SK-MEL-5 (cell line): ENCODE measurements around the gene NRAS. TPM values are rescaled to one million over a fixed set of nuclear protein-coding genes. Genes with fewer than 3 reads are reported as not detected.

Source experiments
- DNase-seq: peaks from one replicate; pipeline ENCODE4 v3.0.0-alpha.2; 2016; ENCODE audit warnings: low read depth, low spot score
- in situ Hi-C: cut with HindIII; loops from 2 replicates; pipeline ENCODE4 v1.10.0; 2016; ENCODE audit warnings: low sequenced_read_pairs, high pct_unique_total_duplicates, low pct_unique_long_range_greater_than_20kb
- total RNA-seq: library from RNA; depleted of rRNA; stranded (reverse); fragments of >200 nt; shearing (Covaris generic); gene quantifications from 2 replicates; pipeline ENCODE4 v1.2.3, GENCODE V29; 2014

NRAS gene
- total RNA-seq, 1 experiment from 2014 or later: 70.4 TPM

GRCh38 chr1:114737314-114737849 lies 20.8 kb upstream of the NRAS start:
- in situ Hi-C loops: no loop called here
- DNase-seq: no peak

DNA sequence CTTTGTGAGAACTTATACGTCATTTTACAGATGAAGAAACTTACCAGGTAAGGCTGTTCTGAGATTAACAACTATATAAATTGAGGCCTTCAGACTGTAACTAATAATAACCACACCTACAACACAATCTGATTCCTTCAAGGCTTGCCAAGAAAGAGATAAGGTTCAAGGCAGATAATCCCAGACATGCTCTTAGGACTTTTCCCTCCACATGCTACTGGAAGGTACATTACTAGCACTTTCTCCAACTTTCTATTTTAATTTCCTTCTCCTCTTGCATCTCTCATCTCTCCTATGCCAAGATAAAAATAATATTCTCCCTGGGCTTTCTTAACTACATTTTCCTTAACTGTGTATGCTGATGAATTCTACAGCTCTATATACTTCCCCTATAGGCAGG lies 18.9 kb upstream of the NRAS start:
- in situ Hi-C loops: no loop called here
- no peak for DNase-seq

- in situ Hi-C loops: no loop called here
- no peak for DNase-seq
These were observed 13.2 kb upstream of the NRAS start for GRCh38 chr1:114729782-114730181.

DNA sequence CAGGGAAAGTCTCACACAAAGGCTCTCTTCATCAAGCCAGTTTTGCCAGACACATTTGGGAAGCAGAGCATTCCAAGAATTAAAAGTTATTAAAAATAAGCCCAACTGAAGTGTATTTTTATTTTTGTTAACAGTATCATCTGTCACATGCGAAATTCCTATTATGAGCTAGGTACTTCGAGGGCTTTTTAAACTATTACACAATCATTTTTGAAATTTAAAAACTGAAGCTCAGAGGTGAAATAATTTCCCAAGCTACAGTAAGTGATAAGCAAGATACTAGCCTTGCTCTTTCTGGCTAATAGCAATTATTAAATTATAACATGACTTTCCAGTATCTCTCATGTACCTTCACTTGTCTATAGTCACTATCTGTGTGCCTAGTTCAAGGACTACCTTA lies 12.0 kb upstream of the NRAS start:
- DNase-seq: no peak
- in situ Hi-C loops: no loop called here

DNA sequence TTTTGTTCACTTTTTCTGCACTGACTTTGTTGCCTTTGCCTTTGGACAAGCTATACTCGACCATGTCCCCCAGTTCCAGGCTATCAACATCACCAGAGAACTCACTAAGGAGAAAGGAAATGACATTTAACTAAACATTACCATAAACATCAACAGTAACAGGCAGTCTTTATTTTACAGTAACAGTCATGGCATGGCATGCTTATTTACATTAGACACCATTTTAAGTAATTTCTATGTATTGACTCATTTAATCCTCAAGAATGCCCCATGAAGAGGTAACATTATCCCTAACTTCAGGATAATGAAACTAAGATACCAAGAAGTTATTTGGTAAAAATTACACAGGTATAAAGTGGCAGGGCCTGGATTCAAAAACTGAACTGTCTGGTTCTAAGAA lies 8.7 kb upstream of the NRAS start:
- in situ Hi-C loops: no loop called here
- DNase-seq: no peak

DNA sequence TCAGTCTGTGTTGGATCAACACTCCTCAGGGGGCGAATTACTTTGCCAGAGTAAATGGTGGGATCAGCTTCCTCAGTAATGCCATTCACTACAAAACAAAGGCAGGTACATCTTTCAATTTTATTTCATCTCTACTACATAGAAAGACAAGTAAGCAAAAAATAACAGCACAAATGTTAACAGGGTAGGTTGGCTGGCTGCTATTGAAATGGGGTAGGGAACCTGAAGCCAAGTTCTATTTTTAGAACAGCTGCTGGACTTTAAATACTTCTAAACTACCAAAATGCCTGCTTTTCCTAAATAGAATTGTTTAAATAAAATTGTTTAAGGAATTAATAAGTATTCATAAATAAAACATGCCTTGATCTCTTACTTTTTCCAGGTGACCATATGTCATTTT lies 7.3 kb upstream of the NRAS start:
- DNase-seq: no peak
- in situ Hi-C loops: no loop called here

GRCh38 chr1:114723457-114723856 lies 6.9 kb upstream of the NRAS start:
- in situ Hi-C loops: no loop called here
- no peak for DNase-seq

DNA sequence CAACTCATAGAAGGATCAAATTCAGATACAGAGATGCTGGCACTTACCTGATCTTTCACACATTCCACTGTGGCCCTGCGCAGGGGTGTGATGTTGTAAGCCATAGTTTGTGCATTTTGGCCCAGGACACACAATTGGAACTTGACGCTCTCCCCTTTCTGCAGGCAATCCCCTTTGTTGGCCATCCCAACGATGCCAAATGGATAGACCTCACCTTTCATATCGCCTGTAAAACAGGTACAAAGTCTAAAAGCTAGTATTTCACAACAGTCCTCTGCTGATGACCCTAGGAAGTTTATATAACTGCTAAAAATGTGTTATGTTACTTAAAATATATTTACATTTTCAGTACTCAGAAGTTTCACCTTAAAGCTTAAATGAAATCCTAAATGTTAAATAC lies 3.9 kb upstream of the NRAS start:
- in situ Hi-C loops: no loop called here

DNA sequence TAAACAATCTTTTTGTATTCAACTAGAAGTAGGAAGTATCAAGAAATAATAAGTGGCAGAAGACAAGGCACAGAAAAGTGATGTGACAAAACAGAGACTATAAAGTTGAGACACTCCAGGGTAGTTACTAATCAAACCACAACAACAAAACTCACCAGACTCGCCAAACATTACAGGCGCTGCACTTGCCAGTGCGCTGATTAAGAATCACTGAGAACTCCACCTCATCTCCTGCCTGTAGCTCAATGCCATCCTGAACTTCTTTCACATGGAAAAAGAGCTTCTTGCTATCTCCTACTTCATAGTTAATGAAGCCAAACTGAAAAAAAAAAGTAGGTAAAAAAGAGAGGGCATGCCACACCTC lies 2.8 kb upstream of the NRAS start:
- no peak for DNase-seq
- in situ Hi-C loops: no loop called here

More for the DNA sequence above, 3.9 kb upstream of the NRAS start:
- no peak for DNase-seq

DNA sequence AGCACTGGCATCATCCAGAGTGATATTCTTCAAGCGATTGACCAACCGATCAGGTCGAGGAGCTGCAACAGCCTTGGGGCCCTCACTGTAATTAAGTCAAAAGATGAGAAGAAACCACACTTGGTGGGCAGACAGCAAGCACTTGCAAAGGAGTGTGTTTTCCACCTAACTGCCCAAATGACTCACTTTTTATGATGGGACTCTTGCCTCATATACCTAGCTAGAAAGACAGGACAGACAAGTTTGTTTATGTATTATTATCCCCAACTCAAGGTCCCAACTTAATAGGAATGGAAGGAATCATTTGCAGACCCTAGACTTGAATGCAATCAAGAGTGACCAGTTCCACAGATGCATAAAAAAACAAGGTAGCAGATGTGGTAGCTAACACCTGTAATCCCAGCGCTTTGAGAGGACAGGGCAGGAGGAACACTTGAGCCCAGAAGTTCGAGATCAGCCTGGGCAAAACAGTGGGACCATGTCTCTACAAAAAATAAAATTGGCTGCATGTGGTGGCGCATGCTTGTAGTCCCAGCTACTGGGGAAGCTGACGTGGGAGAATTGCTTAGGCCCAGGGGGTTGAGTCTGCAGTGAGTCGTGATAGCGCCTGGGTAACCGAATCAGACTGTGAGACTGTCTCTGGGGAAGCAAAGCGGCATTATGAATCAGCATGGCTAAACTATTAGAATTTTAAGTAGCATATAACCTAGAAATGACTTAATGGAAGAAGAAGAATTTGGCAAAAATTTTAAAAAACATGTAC lies 2.3 kb upstream of the NRAS start:
- in situ Hi-C loops: no loop called here
- no peak for DNase-seq

DNA sequence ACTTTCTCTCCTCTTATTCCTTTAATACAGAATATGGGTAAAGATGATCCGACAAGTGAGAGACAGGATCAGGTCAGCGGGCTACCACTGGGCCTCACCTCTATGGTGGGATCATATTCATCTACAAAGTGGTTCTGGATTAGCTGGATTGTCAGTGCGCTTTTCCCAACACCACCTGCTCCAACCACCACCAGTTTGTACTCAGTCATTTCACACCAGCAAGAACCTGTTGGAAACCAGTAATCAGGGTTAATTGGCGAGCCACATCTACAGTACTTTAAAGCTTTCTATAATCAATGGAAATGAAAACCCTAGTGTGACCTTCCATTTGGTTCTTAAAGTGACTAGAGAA lies 643 bp downstream of the NRAS start:
- DNase-seq: no peak
- in situ Hi-C loops: no loop called here

GRCh38 chr1:114712977-114713376 lies 3.6 kb downstream of the NRAS start:
- in situ Hi-C loops: no loop called here
- DNase-seq: no peak

DNA sequence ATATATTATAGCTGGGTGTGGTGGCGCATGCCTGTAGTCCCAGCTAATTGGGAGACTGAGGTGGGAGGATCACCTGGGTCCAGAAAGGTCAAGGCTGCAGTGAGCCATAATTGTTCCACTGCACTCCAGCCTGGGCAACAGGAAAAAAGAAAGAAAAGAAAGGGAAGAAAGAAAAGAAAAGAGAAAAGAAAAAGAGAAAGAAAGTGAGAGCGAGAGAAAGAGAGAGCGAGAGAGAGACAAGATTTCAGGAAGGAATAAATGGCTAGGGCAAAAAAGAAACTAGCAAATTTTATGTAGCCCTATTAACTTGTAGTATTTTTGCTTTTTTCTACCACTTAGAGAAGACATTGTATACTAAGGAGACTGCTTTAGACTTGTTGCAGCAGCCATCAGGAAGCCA lies 6.2 kb downstream of the NRAS start:
- in situ Hi-C loops: no loop called here
- no peak for DNase-seq

- in situ Hi-C loops: no loop called here
- DNase-seq: no peak
These were observed 9.0 kb downstream of the NRAS start for GRCh38 chr1:114707604-114708003.

- no peak for DNase-seq
- in situ Hi-C loops: no loop called here
These were observed 13.3 kb downstream of the NRAS start for GRCh38 chr1:114703242-114703641.

DNA sequence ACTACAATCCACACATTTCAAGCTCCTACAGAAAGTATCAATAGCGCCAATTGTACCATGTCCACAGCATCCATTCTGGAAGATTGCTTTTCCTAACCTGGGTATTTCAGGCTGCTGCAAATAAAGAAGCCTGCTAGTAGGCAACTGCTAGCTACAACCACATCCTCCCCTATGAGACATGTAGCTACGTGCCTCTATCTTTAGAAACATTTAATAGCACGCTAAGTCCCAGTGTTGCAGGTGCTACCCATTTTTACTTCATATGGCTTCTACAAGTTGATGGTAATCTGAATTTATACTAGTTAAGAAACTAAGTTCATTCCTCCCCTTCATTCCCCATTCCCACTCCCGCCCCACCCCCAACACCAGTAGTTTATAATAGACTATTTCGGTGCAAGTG lies 13.8 kb downstream of the NRAS start:
- DNase-seq: no peak
- in situ Hi-C loops: no loop called here

DNA sequence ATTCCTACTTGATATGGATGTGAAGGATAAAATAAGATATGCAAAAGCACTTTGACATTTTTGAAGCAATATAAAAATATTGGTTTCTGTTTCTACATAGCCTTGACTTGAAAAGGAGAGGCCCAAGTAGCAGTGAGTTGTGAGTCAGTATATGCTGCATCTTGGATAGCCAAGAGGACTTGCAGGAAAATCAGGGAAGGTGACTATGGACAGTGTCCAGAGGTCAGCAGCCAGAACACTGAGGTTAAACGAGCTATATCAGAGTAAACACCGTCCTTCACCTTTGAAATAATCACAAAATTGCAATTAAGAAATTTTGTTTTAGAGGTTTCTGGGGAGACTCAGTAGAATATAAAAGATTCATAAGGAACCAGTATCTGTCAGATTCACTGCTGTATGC lies 14.6 kb downstream of the NRAS start:
- in situ Hi-C loops: no loop called here
- no peak for DNase-seq

DNA sequence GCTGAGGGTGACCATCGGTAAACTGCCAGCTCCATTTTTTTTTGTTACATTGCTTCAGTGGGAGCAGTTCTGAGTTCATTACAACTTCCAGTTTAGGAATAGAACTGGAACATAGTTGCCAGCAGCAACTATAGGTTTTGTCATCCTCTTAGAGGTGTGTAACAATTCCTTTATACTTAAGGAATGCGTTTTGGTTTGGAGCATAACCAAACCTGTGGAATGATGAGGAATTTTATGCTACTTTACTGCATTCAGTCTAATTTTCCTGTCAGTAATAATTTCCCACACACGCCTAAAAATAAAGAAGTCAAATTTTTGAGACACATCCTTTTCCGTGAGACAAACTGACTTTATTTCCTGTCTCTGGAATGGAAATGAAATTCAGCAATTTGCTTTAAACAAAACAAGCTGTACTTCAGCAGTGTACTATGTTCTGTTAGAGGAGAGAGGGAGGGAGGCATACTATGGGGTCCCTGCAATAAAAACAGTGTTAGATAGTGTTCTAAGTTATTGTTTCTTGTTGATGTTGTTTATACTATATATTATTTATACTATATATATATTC lies 16.5 kb downstream of the NRAS start:
- no peak for DNase-seq
- in situ Hi-C loops: no loop called here

DNA sequence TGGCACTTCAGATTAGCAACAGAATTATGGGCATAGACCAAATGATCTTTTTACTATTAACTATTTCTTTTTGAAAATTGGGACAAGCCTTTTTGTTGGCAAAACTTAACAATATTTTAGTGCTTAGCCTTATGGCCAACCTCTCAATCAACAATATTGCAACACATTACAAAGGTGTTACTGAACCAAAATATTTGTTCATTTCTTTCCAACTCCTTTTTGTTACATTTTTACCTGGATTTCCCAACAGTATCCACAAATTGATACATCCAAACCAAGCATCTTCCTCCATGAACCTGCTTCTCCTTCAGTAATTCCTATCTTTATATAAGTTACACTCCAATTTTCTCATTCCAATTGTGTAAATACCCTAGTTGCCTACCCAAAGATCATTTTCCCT lies 19.8 kb downstream of the NRAS start:
- in situ Hi-C loops: no loop called here
- no peak for DNase-seq
